ENCODE measurements around the gene STRN4.
A peak's percentile ranks its signal among the peaks of the same experiment; 100 is the strongest.
"Not testable (repeated sequence)": the region's sequence is repeated elsewhere in the genome, so short reads cannot be mapped to it uniquely, and the experiment has no call there.

Gene STRN4

GRCh38 chr19:46714444-46715106, 31.7 kb downstream of the STRN4 start:
- DNase-seq (ENCODE audit: low read depth in 3 of 3), result peak in 2 of 3 experiments; percentile 34 to 55

GRCh38 chr19:46713781-46714443, 32.3 kb downstream of the STRN4 start:
- DNase-seq (ENCODE audit: low read depth in 3 of 3), result peak; percentile 42 to 69 (median 51)

- DNase-seq (ENCODE audit: low read depth in 3 of 3), result not testable (repeated sequence)
These were observed 33.4 kb downstream of the STRN4 start for GRCh38 chr19:46712768-46713338.

GRCh38 chr19:46710687-46711086, 35.6 kb downstream of the STRN4 start:
- DNase-seq (ENCODE audit: low read depth in 3 of 3), result peak in 1 of 3 experiments; percentile 11

- DNase-seq (ENCODE audit: low read depth in 3 of 3), result peak; percentile 65 to 86 (median 81)
These were observed 41.7 kb downstream of the STRN4 start for GRCh38 chr19:46704379-46705076.

- DNase-seq (ENCODE audit: low read depth in 3 of 3), result no peak
These were observed 45.5 kb downstream of the STRN4 start for GRCh38 chr19:46700704-46701103.

- DNase-seq (ENCODE audit: low read depth in 3 of 3), result no peak
These were observed 47.6 kb downstream of the STRN4 start for GRCh38 chr19:46698395-46699321.

- peak in 1 of 3 experiments; percentile 24 for DNase-seq (ENCODE audit: low read depth in 3 of 3)
These were observed 48.9 kb downstream of the STRN4 start for GRCh38 chr19:46697204-46697960.

GRCh38 chr19:46696866-46697203, 49.4 kb downstream of the STRN4 start:
- no peak for DNase-seq (ENCODE audit: low read depth in 3 of 3)

GRCh38 chr19:46696052-46696451, 50.2 kb downstream of the STRN4 start:
- DNase-seq (ENCODE audit: low read depth in 3 of 3), result no peak

GRCh38 chr19:46693760-46694159, 52.5 kb downstream of the STRN4 start:
- DNase-seq (ENCODE audit: low read depth in 3 of 3), result no peak

GRCh38 chr19:46692918-46693722, 53.1 kb downstream of the STRN4 start:
- DNase-seq (ENCODE audit: low read depth in 3 of 3), result no peak

- DNase-seq (ENCODE audit: low read depth in 3 of 3), result no peak
These were observed 54.3 kb downstream of the STRN4 start for GRCh38 chr19:46691948-46692347.

GRCh38 chr19:46691104-46691503, 55.1 kb downstream of the STRN4 start:
- no peak for DNase-seq (ENCODE audit: low read depth in 3 of 3)

GRCh38 chr19:46689358-46689757, 56.9 kb downstream of the STRN4 start:
- no peak for DNase-seq (ENCODE audit: low read depth in 3 of 3)

GRCh38 chr19:46687438-46688145, 58.7 kb downstream of the STRN4 start:
- no peak for DNase-seq (ENCODE audit: low read depth in 3 of 3)

- no peak for DNase-seq (ENCODE audit: low read depth in 3 of 3)
These were observed 61.1 kb downstream of the STRN4 start for GRCh38 chr19:46685189-46685588.

- DNase-seq (ENCODE audit: low read depth in 3 of 3), result peak; percentile 16 to 68 (median 38)
These were observed 68.0 kb downstream of the STRN4 start for GRCh38 chr19:46678110-46678732.

Data from stimulated activated CD4-positive, alpha-beta T cell treated with anti-CD3 and anti-CD28 coated beads, TNF-alpha, amount 100 ng/mL, for 24 hours (primary cell).